Measurements from ENCODE around the gene ADSS2. TPM values are rescaled to one million over a fixed set of nuclear protein-coding genes. Genes with fewer than 3 reads are reported as not detected.
A peak's percentile ranks its signal among the peaks of the same experiment; 100 is the strongest.

ADSS2 gene
- polyA plus RNA-seq, 2 of the 4 experiments (the other 2 are of a cell fraction), result 46.1 to 74.3 TPM

GRCh38 chr1:244466724-244467123 is 15.0 kb upstream of the ADSS2 start (continued):
- no peak for TF ChIP-seq CTCF (IDR thresholded peaks at IDR 0.05)
- TF ChIP-seq SMC3 (IDR thresholded peaks at IDR 0.05), result no peak
- TF ChIP-seq KDM1A (IDR thresholded peaks at IDR 0.05; ENCODE audit: low read depth), result no peak

GRCh38 chr1:244461245-244462071 is 9.7 kb upstream of the ADSS2 start, which contains the start of gene CATSPERE:
TSS of gene CATSPERE (plus strand) at chr1:244461273. CDS start at chr1:244461430, 157 bp downstream.
- Histone ChIP-seq H3K9me3 (no peaks in the 10 kb centered on the region), H3K4me2 (peak within 1 kb of the TSS; percentile 89), H3K4me1 (peaks cover 15% of the 10 kb centered on the region), H3K4me3 (peak within 1 kb of the TSS; percentile 56), H3K27ac (peak within 1 kb of the TSS; percentile 84 to 93)
- peak; percentile 99 for ATAC-seq
- no peak for FAIRE-seq
- 26% methylated on average over 34 of the region's 61 CpGs for WGBS (ENCODE audit: missing lambda C conversion rate)
- CTCF ChIA-PET, result interaction anchor here (1.0 to 1.4 kb wide), 2 partner anchors 142 to 335 kb away, joined by 3 to 4 read pairs; no protein-coding TSS in a partner anchor
- POLR2A ChIA-PET, result interaction anchor here (0.6 to 1.4 kb wide), 9 partner anchors 10 to 1206 kb away, joined by 3 to 7 read pairs (median 5); partner anchors contain the start of genes CEP170 and SDCCAG8
- peak; percentile 87 to 94 for DNase-seq (ENCODE audit: low read depth in 1 of 2, low spot score in 1 of 2)
- TF ChIP-seq HEYL (CRISPR knock-in tag; IDR thresholded peaks at IDR 0.05), result no peak
- no peak; the same call in 1 of the 2 replicates for TF ChIP-seq HOXB13 (CRISPR knock-in tag; IDR thresholded peaks at IDR 0.05; ENCODE audit: low read depth)
- TF ChIP-seq MYC (IDR thresholded peaks at IDR 0.05; ENCODE audit: borderline replicate concordance, low read length), result peak; percentile 45; the same call in 1 of the 2 replicates
- no peak for TF ChIP-seq ATOH8 (CRISPR knock-in tag; IDR thresholded peaks at IDR 0.05; ENCODE audit: low read depth)
- TF ChIP-seq NPAS2 (CRISPR knock-in tag; IDR thresholded peaks at IDR 0.05; ENCODE audit: borderline replicate concordance), result no peak
- no peak for TF ChIP-seq USF2 (IDR thresholded peaks at IDR 0.05)
- TF ChIP-seq RAD21 (conservative IDR thresholded peaks at IDR 0.05 in 1 of 2, IDR thresholded peaks at IDR 0.05 in 1 of 2), result no peak; a peak in 1 of 5 replicates
- TF ChIP-seq MAFK (IDR thresholded peaks at IDR 0.05; ENCODE audit: partially characterized antibody), result no peak
- peak; percentile 92 for TF ChIP-seq E2F6 (IDR thresholded peaks at IDR 0.05; ENCODE audit: borderline replicate concordance, low read depth)
- TF ChIP-seq ELK1 (IDR thresholded peaks at IDR 0.05; ENCODE audit: low read depth, low read length), result no peak
- TF ChIP-seq TFCP2L1 (CRISPR knock-in tag; IDR thresholded peaks at IDR 0.05), result no peak
- TF ChIP-seq MAZ (IDR thresholded peaks at IDR 0.05; ENCODE audit: borderline replicate concordance, low read depth, low read length), result no peak
- TF ChIP-seq HOXA7 (CRISPR knock-in tag; IDR thresholded peaks at IDR 0.05), result no peak
- peak; percentile 85 for TF ChIP-seq BCL3 (IDR thresholded peaks at IDR 0.05)
- no peak for TF ChIP-seq ESRRA (IDR thresholded peaks at IDR 0.05; ENCODE audit: borderline replicate concordance, low read length)
- peak; percentile 84 for TF ChIP-seq PHF8 (IDR thresholded peaks at IDR 0.05; ENCODE audit: borderline replicate concordance, low read depth)
- TF ChIP-seq KDM1A (IDR thresholded peaks at IDR 0.05; ENCODE audit: low read depth), result no peak
- no peak for TF ChIP-seq CBX2 (IDR thresholded peaks at IDR 0.05; ENCODE audit: borderline replicate concordance, low read depth)
- TF ChIP-seq EP300 (IDR thresholded peaks at IDR 0.05), result no peak
- no peak for TF ChIP-seq EHF (CRISPR knock-in tag; IDR thresholded peaks at IDR 0.05)
- TF ChIP-seq RCOR1 (IDR thresholded peaks at IDR 0.05; ENCODE audit: low read depth, low read length), result no peak
- TF ChIP-seq CHD4 (IDR thresholded peaks at IDR 0.05; ENCODE audit: borderline replicate concordance), result no peak
- no peak for TF ChIP-seq CTCF (IDR thresholded peaks at IDR 0.05)
- no peak for TF ChIP-seq FOSL2 (IDR thresholded peaks at IDR 0.05)
- TF ChIP-seq FOSL2 (CRISPR knock-in tag; IDR thresholded peaks at IDR 0.05), result no peak
- TF ChIP-seq RNF2 (IDR thresholded peaks at IDR 0.05; ENCODE audit: borderline replicate concordance, low read depth), result no peak
- peak; percentile 83 for TF ChIP-seq POLR2A (IDR thresholded peaks at IDR 0.05; ENCODE audit: low read length)
